ENCODE measurements around the gene GPR37L1. TPM values are rescaled to one million over a fixed set of nuclear protein-coding genes. Genes with fewer than 3 reads are reported as not detected.
A peak's percentile ranks its signal among the peaks of the same experiment; 100 is the strongest.
"Not testable (repeated sequence)": the region's sequence is repeated elsewhere in the genome, so short reads cannot be mapped to it uniquely, and the experiment has no call there.

GPR37L1 gene
- total RNA-seq, 2 experiments from 2014 or later: 0.03 TPM; not detected in 1

GRCh38 chr1:202140833-202141232, 18.1 kb downstream of the GPR37L1 start:
- TF ChIP-seq CTCF (conservative IDR thresholded peaks at IDR 0.05; ENCODE audit: low read length): no peak
- no peak for TF ChIP-seq EZH2phosphoT487 (IDR thresholded peaks at IDR 0.05; ENCODE audit: borderline replicate concordance, low read depth, low read length)
- BruUV-seq (replicated peaks): TSS peak; percentile 21
- H3K4me3 ChIP-seq (ENCODE audit: low read depth, low read length, poor library complexity, severe bottlenecking): no peak overlapping the region
- ChIA-PET POLR2A (no interaction called here), CTCF (ENCODE audit: unreplicated experiment) (no interaction called here)
- 0 out of 2 replicates have a peak, but pooled peaks cover 5% of the 10 kb centered on the region for H4K20me1 ChIP-seq (ENCODE audit: insufficient read depth, low read length)
- H3K79me2 ChIP-seq (ENCODE audit: insufficient read depth, low read depth, low read length): peaks cover 43% of the 10 kb centered on the region
- no peak overlapping the region for H3K4me2 ChIP-seq (ENCODE audit: low read length)
- H3K9me2 ChIP-seq (ENCODE audit: insufficient read depth, low read length): no peaks in the 10 kb centered on the region
- no peak for DNase-seq (ENCODE audit: low spot score)
- H3K27ac ChIP-seq (ENCODE audit: low read depth, low read length, poor library complexity, severe bottlenecking): no peak overlapping the region
- peaks cover 41% of the 10 kb centered on the region for H3K36me3 ChIP-seq (ENCODE audit: insufficient read depth, low read length)
- intact Hi-C loops (cut with micrococcal nuclease; ENCODE audit: unreplicated experiment): no loop called here
- no peaks in the 10 kb centered on the region for H3K9me3 ChIP-seq (ENCODE audit: low read length)
- H2AFZ ChIP-seq (ENCODE audit: low read length): no peak overlapping the region
- H3K4me1 ChIP-seq (ENCODE audit: insufficient read depth, low read length, poor library complexity, severe bottlenecking): peaks cover 17% of the 10 kb centered on the region

GRCh38 chr1:202141468-202141867, 18.8 kb downstream of the GPR37L1 start:
- Histone ChIP-seq H3K36me3 (ENCODE audit: insufficient read depth, low read length) (peaks cover 39% of the 10 kb centered on the region), H3K4me1 (ENCODE audit: insufficient read depth, low read length, poor library complexity, severe bottlenecking) (peaks cover 17% of the 10 kb centered on the region), H3K79me2 (ENCODE audit: insufficient read depth, low read depth, low read length) (peaks cover 43% of the 10 kb centered on the region)
- H3K9me3 ChIP-seq (ENCODE audit: low read length); H3K4me2 ChIP-seq (ENCODE audit: low read length); H3K9me2 ChIP-seq (ENCODE audit: insufficient read depth, low read length); BruUV-seq (replicated peaks); CTCF ChIA-PET (ENCODE audit: unreplicated experiment); intact Hi-C loops (cut with micrococcal nuclease; ENCODE audit: unreplicated experiment); H4K20me1 ChIP-seq (ENCODE audit: insufficient read depth, low read length); H2AFZ ChIP-seq (ENCODE audit: low read length); H3K27ac ChIP-seq (ENCODE audit: low read depth, low read length, poor library complexity, severe bottlenecking); H3K4me3 ChIP-seq (ENCODE audit: low read depth, low read length, poor library complexity, severe bottlenecking); DNase-seq (ENCODE audit: low spot score): not testable (repeated sequence)
- POLR2A ChIA-PET: interaction anchor here (0.7 kb wide), 1 partner anchor 301 kb away, joined by 3 read pairs; no protein-coding TSS in a partner anchor

- Histone ChIP-seq H3K4me3 (ENCODE audit: low read depth, low read length, poor library complexity, severe bottlenecking) (peak overlapping the region; percentile 85), H3K36me3 (ENCODE audit: insufficient read depth, low read length) (peaks cover 42% of the 10 kb centered on the region), H3K9me2 (ENCODE audit: insufficient read depth, low read length) (no peaks in the 10 kb centered on the region), H3K4me2 (ENCODE audit: low read length) (peak overlapping the region; percentile 94), H3K4me1 (ENCODE audit: insufficient read depth, low read length, poor library complexity, severe bottlenecking) (peaks cover 17% of the 10 kb centered on the region), H3K79me2 (ENCODE audit: insufficient read depth, low read depth, low read length) (peaks cover 43% of the 10 kb centered on the region), H4K20me1 (ENCODE audit: insufficient read depth, low read length) (0 out of 2 replicates have a peak, but pooled peaks cover 5% of the 10 kb centered on the region), H2AFZ (ENCODE audit: low read length) (peak overlapping the region; percentile 36; the same call in 1 of the 2 replicates), H3K27ac (ENCODE audit: low read depth, low read length, poor library complexity, severe bottlenecking) (peak overlapping the region; percentile 71), H3K9me3 (ENCODE audit: low read length) (no peaks in the 10 kb centered on the region)
- intact Hi-C loops (cut with micrococcal nuclease; ENCODE audit: unreplicated experiment): no loop called here
- DNase-seq (ENCODE audit: low spot score): peak; percentile 68
- BruUV-seq (replicated peaks): no TSS peak
- ChIA-PET POLR2A (interaction anchor here (0.7 to 1.7 kb wide), 5 partner anchors 7 to 131 kb away, joined by 3 to 11 read pairs (median 4); partner anchors contain the start of gene PTPN7), CTCF (ENCODE audit: unreplicated experiment) (interaction anchor here (0.9 to 1.2 kb wide), 3 partner anchors 12 to 198 kb away, joined by 3 to 6 read pairs (median 4); partner anchors contain the start of gene UBE2T)
- TF ChIP-seq CTCF (conservative IDR thresholded peaks at IDR 0.05; ENCODE audit: low read length): no peak
- TF ChIP-seq EZH2phosphoT487 (IDR thresholded peaks at IDR 0.05; ENCODE audit: borderline replicate concordance, low read depth, low read length): no peak
Measured at GRCh38 chr1:202143011-202143767, 20.5 kb downstream of the GPR37L1 start.

Measured in OCI-LY7 (cell line).